Neutrophil (primary cell): ENCODE measurements around the gene ADAMTSL1.

Source experiments
- H3K27ac ChIP-seq: fragments of 200-600 bp; sonication (generic); 2 replicates; pipeline ENCODE4 v1.5.1; 2016; ENCODE audit warnings: mild to moderate bottlenecking, moderate library complexity
- H3K27me3 ChIP-seq: fragments of 200-600 bp; sonication (generic); 2 replicates; pipeline ENCODE4 v1.6.0; 2016; ENCODE audit warnings: mild to moderate bottlenecking
- H3K36me3 ChIP-seq: fragments of 200-600 bp; sonication (generic); 2 replicates; pipeline ENCODE4 v1.5.1; 2017
- H3K4me1 ChIP-seq, 2 experiments: fragments of 200-600 bp in 1 of 2; sonication (generic) in 1 of 2; 1 replicate in 1 of 2; 2 replicates in 1 of 2; pipeline versions ENCODE4 v1.5.1 to v1.6.1; 2013 to 2016; ENCODE audit warnings: low read depth in 1 of 2, low read length in 1 of 2, mild to moderate bottlenecking in 1 of 2, moderate library complexity in 1 of 2; ENCODE audit not compliant: control insufficient read depth in 1 of 2, insufficient read depth in 1 of 2
- H3K4me3 ChIP-seq, 2 experiments: fragments of 200-600 bp in 1 of 2; sonication (generic) in 1 of 2; 1 replicate in 1 of 2; 2 replicates in 1 of 2; pipeline ENCODE4 v1.5.1; 2013 to 2016; ENCODE audit warnings: low read depth in 1 of 2, low read length in 1 of 2, mild to moderate bottlenecking in 1 of 2, moderate library complexity in 1 of 2
- H3K9me3 ChIP-seq: fragments of 200-600 bp; sonication (generic); 2 replicates; pipeline ENCODE4 v1.5.1; 2016
- CTCF ChIP-seq: fragments of 200-600 bp; sonication (generic); IDR thresholded peaks from 2 replicates; pipeline ENCODE4 v1.5.1; 2016; ENCODE audit warnings: antibody characterized with exemption

The ADAMTSL1 gene

GRCh38 chr9:18566121-18566520 lies 92.2 kb downstream of the ADAMTSL1 start:
- H3K27me3 ChIP-seq: no peaks in the 10 kb centered on the region
- no peaks in the 10 kb centered on the region for H3K4me1 ChIP-seq
- TF ChIP-seq CTCF: no peak
- H3K4me3 ChIP-seq: no peak overlapping the region
- H3K36me3 ChIP-seq: no peaks in the 10 kb centered on the region
- H3K9me3 ChIP-seq: no peaks in the 10 kb centered on the region
- H3K27ac ChIP-seq: no peak overlapping the region

- no peaks in the 10 kb centered on the region for H3K27me3 ChIP-seq
- TF ChIP-seq CTCF: no peak
- no peak overlapping the region for H3K27ac ChIP-seq
- H3K9me3 ChIP-seq: no peaks in the 10 kb centered on the region
- no peak overlapping the region for H3K4me3 ChIP-seq
- no peaks in the 10 kb centered on the region for H3K4me1 ChIP-seq
- no peaks in the 10 kb centered on the region for H3K36me3 ChIP-seq
These were observed 95.0 kb downstream of the ADAMTSL1 start for GRCh38 chr9:18568973-18569372.

GRCh38 chr9:18569941-18570630 lies 96.1 kb downstream of the ADAMTSL1 start:
- no peak overlapping the region for H3K27ac ChIP-seq
- no peaks in the 10 kb centered on the region for H3K9me3 ChIP-seq
- no peak for TF ChIP-seq CTCF
- no peaks in the 10 kb centered on the region for H3K4me1 ChIP-seq
- H3K36me3 ChIP-seq: no peaks in the 10 kb centered on the region
- H3K27me3 ChIP-seq: no peaks in the 10 kb centered on the region
- no peak overlapping the region for H3K4me3 ChIP-seq

GRCh38 chr9:18573021-18573556 lies 99.1 kb downstream of the ADAMTSL1 start:
- H3K27me3 ChIP-seq: no peaks in the 10 kb centered on the region
- no peak for TF ChIP-seq CTCF
- no peaks in the 10 kb centered on the region for H3K9me3 ChIP-seq
- H3K4me1 ChIP-seq: no peaks in the 10 kb centered on the region
- no peak overlapping the region for H3K4me3 ChIP-seq
- H3K27ac ChIP-seq: no peak overlapping the region
- no peaks in the 10 kb centered on the region for H3K36me3 ChIP-seq

GRCh38 chr9:18575686-18576085 lies 101.7 kb downstream of the ADAMTSL1 start:
- no peaks in the 10 kb centered on the region for H3K9me3 ChIP-seq
- no peaks in the 10 kb centered on the region for H3K27me3 ChIP-seq
- no peak for TF ChIP-seq CTCF
- H3K4me3 ChIP-seq: no peak overlapping the region
- H3K27ac ChIP-seq: no peak overlapping the region
- H3K36me3 ChIP-seq: no peaks in the 10 kb centered on the region
- H3K4me1 ChIP-seq: no peaks in the 10 kb centered on the region
